ENCODE results near the gene KIAA0513.

The KIAA0513 gene

GRCh38 chr16:85037050-85037410 lies 9.4 kb downstream of the KIAA0513 start:
- no peak overlapping the region for H3K27ac ChIP-seq (ENCODE audit: insufficient read depth, low read length, poor library complexity, severe bottlenecking)
- H3K9me3 ChIP-seq (ENCODE audit: control insufficient read depth, low read length), result no peaks in the 10 kb centered on the region
- no peak for DNase-seq
- no peaks in the 10 kb centered on the region for H3K4me1 ChIP-seq (ENCODE audit: control insufficient read depth, insufficient read depth, low read length, poor library complexity, severe bottlenecking)
- H3K27me3 ChIP-seq (replicated peaks; ENCODE audit: control insufficient read depth, insufficient read depth, low read length, poor library complexity, severe bottlenecking), result no peaks in the 10 kb centered on the region
- H3K4me3 ChIP-seq (ENCODE audit: insufficient read depth, low read depth, low read length, poor library complexity, severe bottlenecking), result no peak overlapping the region
- peaks cover 3% of the 10 kb centered on the region for H3K36me3 ChIP-seq (ENCODE audit: control insufficient read depth, insufficient read depth, low read length)

DNA sequence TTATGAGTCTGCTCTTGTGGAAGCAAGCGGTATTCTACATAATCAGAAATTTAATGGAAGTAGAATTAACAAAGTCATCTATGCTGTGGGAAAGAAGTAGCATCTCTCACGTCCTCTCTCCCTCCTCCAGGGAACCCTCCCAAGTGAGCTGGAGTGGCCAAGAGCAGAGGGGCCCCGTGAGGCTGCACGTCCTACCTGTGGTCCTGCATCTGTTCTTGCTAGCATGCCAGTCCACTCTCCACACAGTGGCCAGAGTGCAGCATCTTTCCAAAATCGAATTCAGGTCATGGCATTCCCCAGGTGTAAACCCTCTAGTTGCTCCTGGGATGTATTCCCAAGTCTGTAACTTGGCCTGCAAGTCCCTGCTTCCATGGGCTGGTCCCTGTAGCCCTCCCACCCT lies 10.1 kb downstream of the KIAA0513 start:
- no peak overlapping the region for H3K27ac ChIP-seq (ENCODE audit: insufficient read depth, low read length, poor library complexity, severe bottlenecking)
- peaks cover 3% of the 10 kb centered on the region for H3K36me3 ChIP-seq (ENCODE audit: control insufficient read depth, insufficient read depth, low read length)
- H3K4me3 ChIP-seq (ENCODE audit: insufficient read depth, low read depth, low read length, poor library complexity, severe bottlenecking), result no peak overlapping the region
- no peak for DNase-seq
- no peaks in the 10 kb centered on the region for H3K9me3 ChIP-seq (ENCODE audit: control insufficient read depth, low read length)
- H3K27me3 ChIP-seq (replicated peaks; ENCODE audit: control insufficient read depth, insufficient read depth, low read length, poor library complexity, severe bottlenecking), result no peaks in the 10 kb centered on the region
- no peaks in the 10 kb centered on the region for H3K4me1 ChIP-seq (ENCODE audit: control insufficient read depth, insufficient read depth, low read length, poor library complexity, severe bottlenecking)

DNA sequence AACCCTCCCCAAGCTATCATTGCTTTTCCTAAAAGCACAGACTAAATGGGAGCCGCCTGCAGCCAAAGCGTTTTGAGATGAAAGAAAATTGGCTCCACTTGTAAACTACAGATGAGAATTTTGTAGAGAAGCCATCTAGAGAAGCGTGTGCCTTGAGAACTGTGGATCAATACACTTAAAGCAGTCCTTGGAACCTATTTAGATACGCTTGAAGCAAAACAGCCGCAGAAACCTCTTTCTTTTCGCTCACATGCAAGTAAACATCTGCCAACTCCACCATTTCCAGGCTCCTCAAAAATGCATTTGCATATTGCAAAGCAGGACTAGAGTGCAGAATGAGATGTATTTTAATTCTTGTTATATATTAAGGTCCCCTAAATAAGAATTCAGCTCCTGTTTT lies 13.1 kb downstream of the KIAA0513 start:
- DNase-seq, result no peak
- Histone ChIP-seq H3K27me3 (replicated peaks; ENCODE audit: control insufficient read depth, insufficient read depth, low read length, poor library complexity, severe bottlenecking) (no peaks in the 10 kb centered on the region), H3K9me3 (ENCODE audit: control insufficient read depth, low read length) (no peaks in the 10 kb centered on the region), H3K4me3 (ENCODE audit: insufficient read depth, low read depth, low read length, poor library complexity, severe bottlenecking) (no peak overlapping the region), H3K4me1 (ENCODE audit: control insufficient read depth, insufficient read depth, low read length, poor library complexity, severe bottlenecking) (no peaks in the 10 kb centered on the region), H3K36me3 (ENCODE audit: control insufficient read depth, insufficient read depth, low read length) (no peaks in the 10 kb centered on the region), H3K27ac (ENCODE audit: insufficient read depth, low read length, poor library complexity, severe bottlenecking) (no peak overlapping the region)

DNA sequence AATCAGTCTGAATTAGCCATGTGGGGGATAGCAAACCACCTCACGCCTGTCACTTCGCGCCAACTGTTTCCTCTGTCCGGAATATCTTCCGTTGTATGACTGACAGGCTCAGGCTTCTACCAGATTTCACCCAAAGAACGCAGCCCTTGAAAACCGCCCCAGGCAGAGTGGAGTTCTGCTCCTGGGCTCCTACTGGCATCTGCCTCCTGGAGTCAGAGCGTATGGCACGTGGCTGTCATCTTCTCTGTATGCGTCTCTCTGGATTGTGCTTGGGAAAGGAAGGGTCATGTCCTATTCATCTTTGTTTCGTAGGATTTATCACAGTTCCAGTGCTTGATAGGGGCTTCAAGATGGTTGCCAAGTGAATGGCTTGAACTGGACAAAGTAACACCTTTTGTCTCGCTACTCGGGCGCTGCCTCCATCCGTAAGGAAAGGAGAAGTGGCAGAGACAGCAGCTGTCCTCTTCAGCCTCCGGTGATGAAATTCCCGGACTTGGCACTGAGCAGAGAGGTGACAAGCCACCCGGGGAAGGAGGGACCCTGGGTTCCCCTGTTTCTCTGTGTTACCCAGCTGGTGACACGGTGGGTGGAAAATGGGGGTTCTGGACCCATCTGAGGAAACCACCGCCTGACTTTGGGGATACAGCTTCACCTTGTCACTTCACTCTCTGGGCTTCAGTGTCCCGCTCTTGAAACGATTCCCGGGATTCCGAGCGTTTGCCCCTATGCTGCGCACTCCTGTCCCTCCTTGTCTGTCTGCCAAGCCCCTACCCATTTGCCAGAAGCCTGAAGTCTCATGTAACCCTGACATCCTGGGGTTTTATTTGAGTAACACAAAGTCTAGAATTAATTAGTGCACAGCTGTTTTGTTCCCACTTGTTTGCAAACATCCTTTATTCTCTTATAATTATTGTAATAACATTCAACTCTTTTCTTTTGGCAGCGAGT lies 13.9 kb downstream of the KIAA0513 start:
- no peak overlapping the region for H3K4me3 ChIP-seq (ENCODE audit: insufficient read depth, low read depth, low read length, poor library complexity, severe bottlenecking)
- no peaks in the 10 kb centered on the region for H3K9me3 ChIP-seq (ENCODE audit: control insufficient read depth, low read length)
- H3K4me1 ChIP-seq (ENCODE audit: control insufficient read depth, insufficient read depth, low read length, poor library complexity, severe bottlenecking), result no peaks in the 10 kb centered on the region
- no peaks in the 10 kb centered on the region for H3K27me3 ChIP-seq (replicated peaks; ENCODE audit: control insufficient read depth, insufficient read depth, low read length, poor library complexity, severe bottlenecking)
- no peak for DNase-seq
- no peaks in the 10 kb centered on the region for H3K36me3 ChIP-seq (ENCODE audit: control insufficient read depth, insufficient read depth, low read length)
- no peak overlapping the region for H3K27ac ChIP-seq (ENCODE audit: insufficient read depth, low read length, poor library complexity, severe bottlenecking)

DNA sequence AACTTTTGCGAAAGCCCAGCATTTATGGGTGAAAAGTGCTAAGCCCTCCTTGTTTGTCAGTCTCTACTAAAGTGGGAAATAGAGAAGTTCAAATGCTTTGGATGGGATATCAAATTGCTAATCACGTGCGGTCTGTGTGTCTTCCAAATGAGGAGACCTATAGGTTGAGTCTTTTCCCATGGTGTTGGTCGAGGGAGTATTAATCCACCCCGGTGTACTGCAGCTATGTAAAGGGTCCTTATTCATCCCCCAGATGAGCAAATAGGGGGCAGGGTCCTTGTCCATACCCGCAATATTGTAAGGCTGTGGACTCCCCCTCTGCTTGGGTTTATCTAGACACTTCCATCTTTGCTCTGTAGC lies 14.6 kb downstream of the KIAA0513 start:
- H3K27ac ChIP-seq (ENCODE audit: insufficient read depth, low read length, poor library complexity, severe bottlenecking), result no peak overlapping the region
- H3K4me1 ChIP-seq (ENCODE audit: control insufficient read depth, insufficient read depth, low read length, poor library complexity, severe bottlenecking), result no peaks in the 10 kb centered on the region
- DNase-seq, result no peak
- H3K27me3 ChIP-seq (replicated peaks; ENCODE audit: control insufficient read depth, insufficient read depth, low read length, poor library complexity, severe bottlenecking), result no peaks in the 10 kb centered on the region
- H3K4me3 ChIP-seq (ENCODE audit: insufficient read depth, low read depth, low read length, poor library complexity, severe bottlenecking), result no peak overlapping the region
- no peaks in the 10 kb centered on the region for H3K36me3 ChIP-seq (ENCODE audit: control insufficient read depth, insufficient read depth, low read length)
- H3K9me3 ChIP-seq (ENCODE audit: control insufficient read depth, low read length), result no peaks in the 10 kb centered on the region

DNA sequence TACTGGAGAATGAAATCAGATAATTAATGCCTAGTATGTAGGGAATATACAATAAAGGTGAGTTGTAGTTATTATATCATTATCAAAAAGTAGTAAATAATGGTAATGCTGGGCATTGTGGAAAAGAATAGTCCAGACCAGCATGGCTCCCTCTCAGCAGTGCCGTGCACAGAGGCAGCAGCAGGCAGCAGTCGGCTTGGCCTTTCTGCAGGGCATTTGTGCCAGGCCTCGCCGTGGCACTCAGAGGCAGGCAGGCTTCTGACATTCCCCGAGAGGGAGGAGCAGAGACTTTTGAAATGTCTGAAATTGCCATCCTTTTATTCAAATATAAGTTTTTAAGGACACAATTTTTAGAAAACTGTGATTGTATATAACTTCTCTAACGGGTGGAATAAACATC lies 15.0 kb downstream of the KIAA0513 start:
- Histone ChIP-seq H3K4me1 (ENCODE audit: control insufficient read depth, insufficient read depth, low read length, poor library complexity, severe bottlenecking) (no peaks in the 10 kb centered on the region), H3K27me3 (replicated peaks; ENCODE audit: control insufficient read depth, insufficient read depth, low read length, poor library complexity, severe bottlenecking) (no peaks in the 10 kb centered on the region), H3K9me3 (ENCODE audit: control insufficient read depth, low read length) (no peaks in the 10 kb centered on the region), H3K36me3 (ENCODE audit: control insufficient read depth, insufficient read depth, low read length) (no peaks in the 10 kb centered on the region), H3K27ac (ENCODE audit: insufficient read depth, low read length, poor library complexity, severe bottlenecking) (no peak overlapping the region), H3K4me3 (ENCODE audit: insufficient read depth, low read depth, low read length, poor library complexity, severe bottlenecking) (no peak overlapping the region)
- no peak for DNase-seq

GRCh38 chr16:85045077-85045476 lies 17.5 kb downstream of the KIAA0513 start:
- Histone ChIP-seq H3K36me3 (ENCODE audit: control insufficient read depth, insufficient read depth, low read length) (no peaks in the 10 kb centered on the region), H3K4me1 (ENCODE audit: control insufficient read depth, insufficient read depth, low read length, poor library complexity, severe bottlenecking) (no peaks in the 10 kb centered on the region), H3K27ac (ENCODE audit: insufficient read depth, low read length, poor library complexity, severe bottlenecking) (no peak overlapping the region), H3K9me3 (ENCODE audit: control insufficient read depth, low read length) (no peaks in the 10 kb centered on the region), H3K4me3 (ENCODE audit: insufficient read depth, low read depth, low read length, poor library complexity, severe bottlenecking) (no peak overlapping the region), H3K27me3 (replicated peaks; ENCODE audit: control insufficient read depth, insufficient read depth, low read length, poor library complexity, severe bottlenecking) (no peaks in the 10 kb centered on the region)
- no peak for DNase-seq

DNA sequence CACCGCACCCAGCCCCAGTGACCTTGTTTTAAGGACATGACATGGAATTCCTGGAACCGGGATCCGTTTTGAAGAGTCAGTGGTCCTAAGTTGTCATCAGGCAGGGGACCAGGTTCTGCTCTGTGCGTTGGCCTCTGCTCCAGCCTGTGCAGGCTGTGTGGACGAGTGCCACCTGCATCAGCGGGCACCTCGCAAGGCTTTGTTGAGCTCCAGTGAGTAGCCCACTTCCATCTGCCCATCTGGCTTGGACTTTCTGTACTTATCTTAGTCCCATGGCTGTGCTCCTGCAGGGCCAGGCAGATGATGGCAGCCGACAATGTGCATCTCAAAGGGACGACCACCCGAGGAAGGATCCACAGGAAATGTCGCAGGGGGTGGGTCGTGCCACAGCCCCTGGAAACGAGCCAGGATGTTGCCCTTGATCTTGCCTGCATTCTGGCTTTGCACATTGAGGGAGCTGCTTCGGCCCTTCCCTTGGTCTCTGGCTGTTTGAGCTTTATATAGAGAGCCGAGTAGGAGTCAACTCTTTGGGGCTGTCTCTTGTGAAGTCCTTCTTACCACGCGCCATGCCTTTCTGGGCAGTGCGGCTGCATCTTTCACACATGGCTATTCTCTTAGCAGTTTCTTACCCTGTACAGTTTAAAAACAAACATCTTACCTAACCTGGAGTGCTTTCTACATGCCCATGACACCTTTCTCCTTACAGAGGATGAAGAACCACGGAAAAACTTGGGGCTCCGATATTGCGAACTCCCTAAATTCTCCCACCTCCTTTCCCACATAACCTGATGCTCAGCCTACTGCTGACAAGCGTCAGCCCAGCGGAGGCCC lies 18.3 kb downstream of the KIAA0513 start:
- no peak for DNase-seq
- Histone ChIP-seq H3K4me3 (ENCODE audit: insufficient read depth, low read depth, low read length, poor library complexity, severe bottlenecking) (no peak overlapping the region), H3K36me3 (ENCODE audit: control insufficient read depth, insufficient read depth, low read length) (no peaks in the 10 kb centered on the region), H3K27ac (ENCODE audit: insufficient read depth, low read length, poor library complexity, severe bottlenecking) (no peak overlapping the region), H3K4me1 (ENCODE audit: control insufficient read depth, insufficient read depth, low read length, poor library complexity, severe bottlenecking) (no peaks in the 10 kb centered on the region), H3K9me3 (ENCODE audit: control insufficient read depth, low read length) (no peaks in the 10 kb centered on the region), H3K27me3 (replicated peaks; ENCODE audit: control insufficient read depth, insufficient read depth, low read length, poor library complexity, severe bottlenecking) (no peaks in the 10 kb centered on the region)

- no peaks in the 10 kb centered on the region for H3K27me3 ChIP-seq (replicated peaks; ENCODE audit: control insufficient read depth, insufficient read depth, low read length, poor library complexity, severe bottlenecking)
- no peaks in the 10 kb centered on the region for H3K9me3 ChIP-seq (ENCODE audit: control insufficient read depth, low read length)
- H3K36me3 ChIP-seq (ENCODE audit: control insufficient read depth, insufficient read depth, low read length), result no peaks in the 10 kb centered on the region
- H3K4me3 ChIP-seq (ENCODE audit: insufficient read depth, low read depth, low read length, poor library complexity, severe bottlenecking), result no peak overlapping the region
- DNase-seq, result no peak
- no peak overlapping the region for H3K27ac ChIP-seq (ENCODE audit: insufficient read depth, low read length, poor library complexity, severe bottlenecking)
- no peaks in the 10 kb centered on the region for H3K4me1 ChIP-seq (ENCODE audit: control insufficient read depth, insufficient read depth, low read length, poor library complexity, severe bottlenecking)
Measured at GRCh38 chr16:85046472-85046916, 18.9 kb downstream of the KIAA0513 start.
